A549 (cell line): Measurements from ENCODE around the gene MPPED1. TPM values are rescaled to one million over a fixed set of nuclear protein-coding genes. Genes with fewer than 3 reads are reported as not detected.

Experiments
- ATAC-seq, 2 experiments: fragments of 200-7000 bp in 1 of 2; fragments of >200 bp in 1 of 2; cut with Nextera tagmentation in 1 of 2; cut with Tn5 transposase in 1 of 2; 3 replicates each; pipeline versions ENCODE4 v1.8.0 to v1.9.1; 2018 to 2020; ENCODE audit warnings: mild to moderate bottlenecking in 1 of 2, moderate library complexity in 1 of 2
- CTCF ChIA-PET: fragments of 300-600 bp; sonication (Branson Sonifier 250); formaldehyde crosslinking; extraction: SDS; loops from one replicate; lab custom pipeline; 2021; ENCODE audit warnings: antibody characterized with exemption, inconsistent platforms; lab: Yijun Ruan, JAX
- POLR2A ChIA-PET: fragments of 350-600 bp; formaldehyde crosslinking; extraction: SDS; loops from one replicate; lab custom pipeline; 2021; ENCODE audit warnings: antibody characterized with exemption, inconsistent platforms; lab: Yijun Ruan, JAX
- DNase-seq, 2 experiments: peaks; one replicate each; pipeline versions ENCODE4 v3.0.0 to v3.0.0-alpha.2; 2011 to 2016; ENCODE audit warnings: low read depth in 1 of 2, low spot score in 1 of 2
- FAIRE-seq: peaks from 2 replicates; lab custom pipeline; 2011; peaks lifted over from hg19 to GRCh38; lab: Jason Lieb, UNC
- H3K27ac ChIP-seq, 2 experiments: fragments of >200 bp; sonication (Bioruptor Twin); formaldehyde crosslinking; 3 replicates each; pipeline ENCODE4 v1.5.1; 2016 to 2017
- H3K4me1 ChIP-seq: fragments of >200 bp; sonication (Bioruptor Twin); formaldehyde crosslinking; 3 replicates; pipeline ENCODE4 v1.6.1; 2016
- H3K4me2 ChIP-seq: fragments of >200 bp; sonication (Bioruptor Twin); formaldehyde crosslinking; 3 replicates; pipeline ENCODE4 v1.6.1; 2016
- H3K4me3 ChIP-seq: fragments of >200 bp; sonication (Bioruptor Twin); formaldehyde crosslinking; 3 replicates; pipeline ENCODE4 v1.5.1; 2016
- H3K9me3 ChIP-seq: fragments of >200 bp; sonication (Bioruptor Twin); formaldehyde crosslinking; 3 replicates; pipeline ENCODE4 v1.6.1; 2016
- CEBPB ChIP-seq, 2 experiments: fragments of >200 bp in 1 of 2; sonication (Bioruptor Twin) in 1 of 2; formaldehyde crosslinking in 1 of 2; IDR thresholded peaks; 2 replicates each; pipeline ENCODE4 v1.6.1; 2012 to 2016
- CTCF ChIP-seq: fragments of >200 bp; sonication (Bioruptor Twin); formaldehyde crosslinking; IDR thresholded peaks from 3 replicates; pipeline ENCODE4 v1.5.1; 2016
- E2F6 ChIP-seq: IDR thresholded peaks from 2 replicates; pipeline ENCODE4 v1.6.1; 2012; ENCODE audit warnings: low read depth, borderline replicate concordance
- FOSB ChIP-seq: fragments of 250-450 bp; sonication (Bioruptor Pico); IDR thresholded peaks from 2 replicates; pipeline ENCODE4 v1.5.0; 2020; ENCODE audit warnings: mild to moderate bottlenecking, moderate library complexity
- FOSL2 ChIP-seq, 2 experiments: fragments of 450-650 bp in 1 of 2; fragments of >200 bp in 1 of 2; sonication (Bioruptor Twin) in 1 of 2; formaldehyde crosslinking; IDR thresholded peaks; 2 replicates each; pipeline versions ENCODE4 v1.5.0 to v1.6.1; 2016 to 2020; ENCODE audit warnings: mild to moderate bottlenecking in 1 of 2, moderate library complexity in 1 of 2
- HES2 ChIP-seq: fragments of >200 bp; sonication (Bioruptor Twin); formaldehyde crosslinking; IDR thresholded peaks from 2 replicates; pipeline ENCODE4 v1.6.1; 2016
- HMGXB4 ChIP-seq: fragments of 250-450 bp; sonication (Bioruptor Pico); IDR thresholded peaks from 2 replicates; pipeline ENCODE4 v1.5.0; 2021; ENCODE audit warnings: mild to moderate bottlenecking, moderate library complexity, borderline replicate concordance
- HOXB13 ChIP-seq: fragments of 250-450 bp; sonication (Bioruptor Pico); IDR thresholded peaks from 2 replicates; pipeline ENCODE4 v1.5.0; 2020; ENCODE audit warnings: low read depth, mild to moderate bottlenecking, moderate library complexity
- MAZ ChIP-seq: fragments of 150-350 bp; IDR thresholded peaks from 2 replicates; pipeline ENCODE4 v1.6.1; 2014; ENCODE audit warnings: antibody characterized with exemption, low read depth, low read length, borderline replicate concordance
- PHF8 ChIP-seq: fragments of 200-600 bp; sonication (generic); IDR thresholded peaks from 2 replicates; pipeline ENCODE4 v1.6.1; 2016; ENCODE audit warnings: low read depth, mild to moderate bottlenecking, antibody characterized with exemption, moderate library complexity, borderline replicate concordance
- POLR2A ChIP-seq: IDR thresholded peaks from 2 replicates; pipeline ENCODE4 v1.6.1; 2012; ENCODE audit warnings: mild to moderate bottlenecking, low read length
- RCOR1 ChIP-seq: fragments of 150-350 bp; IDR thresholded peaks from 2 replicates; pipeline ENCODE4 v1.6.1; 2014; ENCODE audit warnings: antibody characterized with exemption, low read length, low read depth
- REST ChIP-seq: fragments of 200-600 bp; sonication (generic); IDR thresholded peaks from 2 replicates; pipeline ENCODE4 v1.6.1; 2016; ENCODE audit warnings: antibody characterized with exemption, mild to moderate bottlenecking, moderate library complexity
- SREBF2 ChIP-seq: fragments of 450-650 bp; IDR thresholded peaks from 2 replicates; pipeline ENCODE4 v1.6.1; 2014; ENCODE audit warnings: mild to moderate bottlenecking, moderate library complexity
- TP53 ChIP-seq: fragments of 250-450 bp; sonication (Bioruptor Pico); IDR thresholded peaks from 2 replicates; pipeline ENCODE4 v1.5.0; 2021; ENCODE audit warnings: mild to moderate bottlenecking, moderate library complexity
- WGBS: methylation state at CpG from one replicate; pipeline ENCODE4 v1.1.6; 2017; ENCODE audit errors: missing lambda C conversion rate; 5-methylcytosine and 5-hydroxymethylcytosine counted together
- polyA plus RNA-seq, 4 experiments: library from polyadenylated mRNA; depleted of rRNA in 3 of 4; stranded (reverse); fragments of >200 nt; fragmentation: RNase III in 1 of 4; extraction: RNeasy Plus Mini Kit Qiagen cat#74134 plus additional on column Dnase treatment in 1 of 4; gene quantifications; 2 replicates in 3 of 4; 3 replicates in 1 of 4; pipeline ENCODE4 v1.2.3, GENCODE V29; 2011 to 2017

The MPPED1 gene
- polyA plus RNA-seq, 2 of the 4 experiments (the other 2 are of a cell fraction) = not detected

GRCh38 chr22:43462701-43463100, 50.9 kb downstream of the MPPED1 start:
- no peak for TF ChIP-seq HOXB13 (CRISPR knock-in tag)
- no peak for TF ChIP-seq CTCF
- TF ChIP-seq POLR2A = no peak
- no peak for TF ChIP-seq TP53 (CRISPR knock-in tag)
- no peak for TF ChIP-seq CEBPB (IDR thresholded peaks at IDR 0.05)
- no peak for TF ChIP-seq FOSB
- no peak for TF ChIP-seq PHF8
- no peak for TF ChIP-seq HES2
- no peak for TF ChIP-seq SREBF2
- no peak for TF ChIP-seq REST
- TF ChIP-seq MAZ = no peak
- TF ChIP-seq FOSL2 (IDR thresholded peaks at IDR 0.05) = no peak
- TF ChIP-seq FOSL2 (CRISPR knock-in tag; IDR thresholded peaks at IDR 0.05) = no peak
- TF ChIP-seq E2F6 = no peak
- no peak for TF ChIP-seq RCOR1
- TF ChIP-seq, all 56 proteins: peak for 0
- no peak for FAIRE-seq
- Histone ChIP-seq H3K4me3 (no peak overlapping the region), H3K4me2 (no peak overlapping the region), H3K27ac (no peak overlapping the region), H3K4me1 (no peaks in the 10 kb centered on the region), H3K9me3 (no peaks in the 10 kb centered on the region; the same call in 1 of the 3 replicates)
- POLR2A ChIA-PET = no interaction called here
- DNase-seq = no peak
- CTCF ChIA-PET = interaction anchor here (0.6 kb wide), 1 partner anchor 157 kb away, joined by 3 read pairs; no protein-coding TSS in a partner anchor
- ATAC-seq = no peak

GRCh38 chr22:43464809-43465208, 53.0 kb downstream of the MPPED1 start:
- ChIA-PET POLR2A (no interaction called here), CTCF (no interaction called here)
- no peaks in the 10 kb centered on the region; the same call in 1 of the 3 replicates for H3K9me3 ChIP-seq
- H3K4me1 ChIP-seq = no peaks in the 10 kb centered on the region
- no peak overlapping the region for H3K4me2 ChIP-seq
- WGBS = 46% methylated on average over 5 of the region's 8 CpGs
- FAIRE-seq (no peak), DNase-seq (no peak), ATAC-seq (no peak)
- no peak for TF ChIP-seq HMGXB4 (CRISPR knock-in tag)
- no peak overlapping the region for H3K4me3 ChIP-seq
- H3K27ac ChIP-seq = no peak overlapping the region
